ENCODE data around the gene CCDC110.
A peak's percentile ranks its signal among the peaks of the same experiment; 100 is the strongest.
"Not testable (repeated sequence)": the region's sequence is repeated elsewhere in the genome, so short reads cannot be mapped to it uniquely, and the experiment has no call there.

The CCDC110 gene

DNA sequence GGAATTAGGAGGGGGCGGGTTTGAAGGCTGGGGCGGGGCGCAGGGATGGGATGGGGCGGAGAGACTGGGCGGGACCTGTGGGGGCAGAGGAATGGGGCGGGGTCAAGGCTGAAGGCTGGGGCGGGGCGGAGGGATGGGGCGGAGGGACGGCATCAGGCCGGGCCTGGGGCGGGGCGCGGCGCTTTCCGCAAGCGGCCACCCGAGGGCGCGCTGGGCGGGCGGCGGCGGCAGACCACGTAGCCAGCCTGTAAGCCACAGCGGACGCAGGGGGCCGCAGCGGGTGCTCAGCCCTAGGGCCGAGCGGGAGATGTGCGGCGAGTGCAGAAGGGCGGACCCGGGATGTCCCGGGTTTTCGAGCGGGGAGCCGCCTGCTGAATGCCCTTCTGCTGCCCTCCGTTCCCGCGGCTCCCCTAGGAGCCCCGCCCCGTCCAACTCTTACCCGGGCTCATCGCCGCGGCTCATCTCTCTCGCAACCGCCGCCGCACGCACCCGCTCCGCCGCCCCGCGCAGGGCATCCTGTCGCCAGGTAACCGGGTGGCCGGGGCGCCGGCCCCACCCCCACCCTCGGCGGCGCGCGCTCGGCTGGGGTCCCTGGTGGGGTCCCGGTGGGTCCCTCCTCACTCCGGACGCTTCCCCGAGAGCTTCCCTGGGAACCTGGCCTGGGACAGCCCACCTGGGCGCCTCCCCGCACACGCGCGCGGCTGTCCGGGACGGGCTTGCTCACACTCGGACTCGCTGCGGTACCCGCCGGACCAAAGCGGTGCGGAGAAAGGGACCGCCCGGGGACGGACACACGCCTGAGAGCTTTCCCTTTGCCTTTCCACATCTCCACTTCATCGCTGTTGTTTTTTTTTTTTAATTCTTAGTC lies at the start of gene CCDC110:
CCDC110 (minus strand) TSS at position 499 of the 868 bp plus-strand sequence; CDS start at position 449, 50 bp downstream.
- peak; percentile 93 for DNase-seq (ENCODE audit: low spot score)

DNA sequence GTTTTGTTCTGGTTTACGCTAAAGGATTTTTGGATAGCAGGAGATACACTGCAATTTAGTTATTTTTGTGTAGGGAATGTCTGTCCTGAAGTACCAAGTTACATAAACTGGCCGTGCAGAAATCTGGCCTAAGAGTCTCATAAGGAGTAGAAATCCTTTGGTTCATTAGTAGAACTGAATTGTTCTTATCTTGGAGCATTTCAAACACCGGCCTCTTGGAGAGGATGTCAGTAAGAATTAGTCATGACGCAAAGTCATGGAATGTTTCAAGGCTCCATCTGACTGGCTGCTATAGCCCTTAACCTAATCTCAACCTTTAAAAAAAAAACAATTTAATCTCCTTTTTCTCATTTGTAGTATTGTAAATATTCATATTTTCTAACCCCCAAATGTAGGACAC lies 48.6 kb upstream of the CCDC110 start:
- DNase-seq (ENCODE audit: low spot score), result no peak

DNA sequence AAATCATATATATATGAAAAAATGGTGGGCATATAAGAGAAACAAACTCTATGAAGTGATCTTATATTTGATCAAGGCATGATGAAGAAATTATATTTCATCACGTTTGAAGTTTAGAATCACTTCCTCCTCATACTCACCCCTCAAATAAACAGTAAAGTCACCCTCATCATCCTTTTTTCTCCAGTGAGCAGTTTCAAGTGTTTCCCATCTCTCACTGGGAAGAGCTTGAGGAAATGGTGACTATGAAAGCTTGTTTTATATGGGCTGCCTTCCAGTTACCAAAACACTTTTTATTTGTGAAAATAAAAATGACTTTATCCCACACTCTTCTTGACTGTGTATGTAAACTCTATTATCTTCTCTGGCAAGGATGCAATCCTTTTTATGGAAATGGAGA lies 47.0 kb upstream of the CCDC110 start:
- DNase-seq (ENCODE audit: low spot score), result no peak

DNA sequence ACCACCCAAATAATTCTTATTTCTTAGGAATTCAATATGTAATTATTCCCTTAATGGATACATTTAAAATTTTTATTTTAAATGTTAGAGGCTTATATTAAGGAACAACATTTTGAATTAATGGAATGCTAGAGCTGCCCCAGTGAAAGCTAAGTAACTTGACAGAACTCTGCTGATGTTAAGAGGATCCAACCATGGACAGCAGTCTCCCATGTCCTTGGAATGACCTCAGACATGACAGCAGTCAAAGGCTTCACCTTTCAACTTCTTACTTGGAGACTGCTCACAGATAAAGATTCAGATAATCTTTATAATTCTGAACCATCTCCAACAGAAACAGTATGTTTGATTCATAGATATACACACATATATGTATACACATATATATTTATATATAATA lies 46.5 kb upstream of the CCDC110 start:
- DNase-seq (ENCODE audit: low spot score), result no peak

DNA sequence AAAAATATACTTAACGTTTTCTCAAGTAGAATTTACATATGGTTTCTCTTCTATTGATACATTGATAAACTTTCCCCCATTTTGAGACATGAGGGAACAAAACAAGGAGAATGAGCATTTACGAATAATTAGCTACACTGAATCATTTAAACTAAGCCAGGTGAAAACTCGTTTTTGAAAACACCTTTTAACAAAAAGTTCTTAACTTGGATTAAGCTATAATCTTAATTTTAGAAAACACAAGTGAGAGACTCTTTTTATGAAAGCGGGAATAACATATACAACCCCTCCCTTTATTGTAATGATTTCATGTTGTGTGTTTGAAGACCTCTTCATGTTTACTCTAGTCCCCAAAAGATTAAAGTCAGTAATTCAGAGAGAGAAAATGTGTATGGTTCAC lies 43.7 kb upstream of the CCDC110 start:
- DNase-seq (ENCODE audit: low spot score), result no peak

DNA sequence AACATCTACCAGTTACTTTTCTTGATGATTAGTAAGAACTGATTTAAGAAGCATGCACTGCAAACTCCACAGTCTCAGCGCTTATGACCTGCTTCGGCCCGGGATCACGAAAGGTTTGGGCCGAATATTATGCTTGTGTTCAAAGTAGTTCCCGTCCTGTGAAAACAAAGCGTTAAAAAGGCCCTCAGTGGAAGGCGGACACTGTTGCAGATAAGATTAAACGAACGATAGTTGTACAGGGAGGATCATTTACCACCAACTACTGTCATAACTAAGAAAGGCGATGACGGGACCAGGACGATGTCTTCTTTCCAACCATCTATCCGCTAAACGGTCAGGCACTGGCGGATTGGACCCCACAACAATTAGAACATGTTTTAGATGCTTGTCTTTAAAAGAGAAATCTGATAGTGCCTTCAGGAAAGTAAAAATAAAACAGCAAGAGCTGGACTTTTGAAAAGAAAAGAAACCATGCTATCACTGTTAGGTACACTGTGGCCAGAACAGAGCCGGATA lies 42.7 kb upstream of the CCDC110 start:
- DNase-seq (ENCODE audit: low spot score), result no peak

DNA sequence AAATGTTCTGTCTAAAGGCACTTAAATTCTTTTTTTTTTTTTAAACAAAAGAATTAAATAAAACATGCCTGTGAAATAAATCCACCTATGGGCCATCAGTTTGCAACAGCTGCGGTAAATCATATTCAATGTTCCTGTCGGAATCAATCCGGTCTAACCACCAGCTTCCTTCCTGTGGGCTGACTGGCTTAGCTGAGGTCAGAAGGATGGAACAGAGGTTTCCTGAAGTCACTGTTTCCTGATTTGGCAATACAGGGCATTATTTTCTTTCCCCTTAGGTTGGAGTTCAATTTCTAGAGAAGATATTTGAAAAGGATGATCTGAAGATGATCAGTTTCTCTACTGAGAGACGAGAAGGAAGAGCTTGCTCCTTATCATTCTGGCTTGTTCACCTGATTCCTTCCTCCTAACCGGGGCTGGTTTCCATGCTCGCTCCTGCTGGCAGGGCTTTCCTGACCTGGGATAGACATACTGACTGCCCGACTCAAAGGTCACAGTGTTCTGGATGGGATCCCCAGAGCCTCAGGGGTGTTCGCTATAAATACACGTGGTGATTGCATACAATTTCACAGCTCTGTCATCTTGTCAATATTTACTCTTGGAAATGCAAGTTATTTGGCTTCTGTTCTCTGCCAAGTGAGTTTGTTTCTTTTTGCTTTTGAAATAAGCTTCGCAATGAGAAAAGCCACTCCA lies 42.1 kb upstream of the CCDC110 start:
- no peak for DNase-seq (ENCODE audit: low spot score)

DNA sequence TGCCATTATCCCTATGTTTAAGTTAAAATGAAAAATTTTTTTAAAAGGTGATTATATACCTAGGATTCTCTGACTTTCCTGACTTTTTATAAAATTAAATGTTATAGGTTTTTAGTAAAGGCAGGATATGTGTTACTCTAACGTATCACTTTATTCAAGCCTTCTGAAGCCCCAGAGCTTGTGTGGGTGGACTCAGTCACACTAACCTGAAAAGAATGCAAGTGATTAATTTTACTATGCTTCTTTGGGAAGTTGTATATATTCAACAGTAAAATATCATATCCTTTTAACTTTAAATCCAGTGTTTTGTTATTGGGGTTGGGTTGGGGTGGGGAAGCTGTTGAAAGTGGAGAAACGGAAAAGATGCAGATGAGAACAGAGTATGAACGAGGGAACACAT lies 41.0 kb upstream of the CCDC110 start:
- DNase-seq (ENCODE audit: low spot score), result no peak

DNA sequence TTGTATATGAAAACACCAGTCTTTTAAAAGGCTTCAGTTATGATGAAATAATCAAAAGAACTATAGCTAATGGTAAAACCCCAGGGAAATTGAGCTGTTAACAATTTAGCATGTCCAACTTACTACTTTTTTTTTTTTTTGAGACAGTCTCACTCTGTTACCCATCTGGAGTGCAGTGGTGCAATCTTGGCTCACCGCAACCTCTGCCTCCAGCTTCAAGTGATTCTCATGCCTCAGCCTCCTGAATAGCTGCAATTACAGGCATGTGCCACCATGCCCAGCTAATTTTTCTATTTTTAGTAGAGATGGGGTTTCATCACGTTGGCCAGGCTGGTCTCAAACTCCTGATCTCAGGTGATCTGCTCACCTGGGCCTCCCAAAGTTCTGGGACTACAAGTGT lies 39.7 kb upstream of the CCDC110 start:
- DNase-seq (ENCODE audit: low spot score), result not testable (repeated sequence)

DNA sequence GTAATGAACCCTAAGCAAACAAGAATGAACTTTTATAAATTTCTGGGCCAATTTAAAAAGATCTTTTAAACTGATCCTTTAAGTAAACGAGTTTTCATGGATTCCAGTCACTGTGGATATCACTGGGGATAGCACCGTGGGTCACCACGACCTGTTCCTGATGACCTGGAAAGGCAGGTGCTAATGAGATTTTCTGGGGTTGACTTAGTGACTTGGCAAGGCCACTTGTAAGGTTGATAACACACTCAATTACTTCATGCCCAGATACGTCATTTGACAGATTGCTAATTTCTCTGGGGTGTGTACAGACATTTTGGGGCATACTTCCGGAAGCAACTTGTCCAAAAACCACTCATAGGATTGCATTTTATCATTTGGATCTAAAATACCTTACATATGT lies 39.3 kb upstream of the CCDC110 start:
- no peak for DNase-seq (ENCODE audit: low spot score)

DNA sequence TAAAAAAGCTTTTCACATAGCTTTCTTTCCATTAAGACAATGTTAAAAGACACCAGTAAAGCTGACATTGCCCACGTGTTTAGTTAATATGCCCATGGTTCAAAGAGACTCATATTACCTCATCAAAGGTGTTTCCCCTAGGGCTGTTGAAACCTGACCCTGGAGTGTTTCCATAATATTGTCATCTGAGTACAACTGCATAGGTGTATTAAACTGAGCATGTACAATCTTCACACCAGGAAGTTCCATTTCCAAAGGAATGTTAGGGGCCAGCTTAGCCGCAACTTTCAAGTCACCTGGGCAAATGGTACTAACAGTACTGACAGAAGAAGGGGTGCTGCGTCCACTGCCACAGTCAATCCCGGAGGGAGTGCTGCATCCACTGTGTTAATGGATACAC lies 36.6 kb upstream of the CCDC110 start:
- no peak for DNase-seq (ENCODE audit: low spot score)

DNA sequence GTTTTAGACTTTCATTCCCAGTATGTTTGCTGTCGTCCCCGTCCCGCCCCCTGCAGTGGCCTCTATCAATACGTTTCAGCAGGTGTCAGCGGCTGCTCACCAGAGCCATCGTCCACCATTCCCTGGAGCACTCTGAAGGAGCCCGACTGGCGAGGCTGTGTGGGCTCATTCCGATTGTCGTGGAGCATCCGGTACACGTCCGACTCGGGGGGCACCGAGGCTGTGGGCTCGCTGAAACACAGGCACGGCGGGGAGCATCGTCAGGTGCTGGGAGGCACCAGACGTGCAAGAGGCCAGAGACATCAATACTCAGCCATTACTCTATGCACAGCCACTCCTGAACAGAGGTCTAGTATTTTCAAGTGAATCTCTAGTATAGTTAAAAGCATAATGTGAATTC lies 34.9 kb upstream of the CCDC110 start:
- DNase-seq (ENCODE audit: low spot score), result no peak

DNA sequence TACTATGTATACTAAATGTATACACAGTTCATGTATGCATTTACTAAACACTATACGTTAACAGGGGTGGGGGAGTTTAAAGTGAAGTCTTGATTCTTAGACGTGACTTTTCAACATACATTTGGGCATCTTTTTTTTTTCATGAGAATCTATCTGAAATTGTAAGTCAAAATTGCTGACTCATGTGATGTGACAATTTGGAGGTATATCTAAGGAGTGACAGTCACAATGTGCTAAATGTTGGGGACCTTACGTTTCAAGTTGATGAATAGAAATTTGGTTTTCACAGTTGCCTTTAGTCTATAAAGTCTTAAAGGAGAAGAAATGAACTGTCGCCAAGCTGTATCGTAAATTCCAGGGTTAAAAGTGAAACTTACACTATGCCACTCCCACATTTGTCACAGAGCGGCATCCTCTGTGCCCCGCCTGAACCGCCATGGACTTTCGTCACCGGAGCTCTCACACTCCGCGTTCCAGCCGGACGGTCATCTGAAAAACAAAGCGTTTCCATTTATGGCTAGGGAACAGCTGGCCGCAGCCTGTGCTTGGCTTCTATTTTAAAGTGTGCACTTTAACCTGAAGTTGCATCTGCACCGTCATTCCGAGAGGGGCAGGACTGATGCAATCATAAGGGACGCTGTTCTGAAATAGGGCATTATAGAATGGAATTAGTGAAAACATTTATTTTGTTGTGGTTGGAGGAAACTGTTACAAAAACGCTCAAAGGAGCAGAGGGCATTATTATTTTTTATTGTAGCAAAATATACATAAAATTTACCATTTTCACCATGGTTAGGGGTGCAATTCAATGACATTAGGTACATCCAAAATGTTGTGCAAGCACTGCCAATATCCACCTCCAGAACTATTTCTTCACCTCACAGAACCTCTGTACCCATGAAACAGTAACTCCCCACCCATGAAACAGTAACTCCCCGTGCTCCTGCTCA lies 32.8 kb upstream of the CCDC110 start:
- no peak for DNase-seq (ENCODE audit: low spot score)

DNA sequence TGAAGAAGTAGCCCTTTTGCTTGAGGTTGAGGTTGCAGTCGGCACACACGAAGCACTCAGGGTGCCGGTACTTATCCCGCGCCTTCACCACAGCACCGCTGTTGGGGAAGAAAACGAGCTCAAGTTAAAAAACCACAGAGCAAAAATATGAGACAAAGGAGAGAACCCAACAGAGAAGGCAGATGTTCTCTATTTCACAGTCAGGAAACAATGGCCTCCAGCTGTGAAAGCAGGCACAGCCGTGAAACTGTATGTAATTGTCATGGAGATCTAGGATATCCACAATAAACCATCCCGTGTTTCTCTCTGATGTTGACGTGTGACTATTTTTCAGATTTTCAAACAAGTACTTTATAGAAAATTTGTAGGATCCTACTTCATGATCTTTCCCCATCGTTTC lies 30.9 kb upstream of the CCDC110 start:
- DNase-seq (ENCODE audit: low spot score), result no peak

DNA sequence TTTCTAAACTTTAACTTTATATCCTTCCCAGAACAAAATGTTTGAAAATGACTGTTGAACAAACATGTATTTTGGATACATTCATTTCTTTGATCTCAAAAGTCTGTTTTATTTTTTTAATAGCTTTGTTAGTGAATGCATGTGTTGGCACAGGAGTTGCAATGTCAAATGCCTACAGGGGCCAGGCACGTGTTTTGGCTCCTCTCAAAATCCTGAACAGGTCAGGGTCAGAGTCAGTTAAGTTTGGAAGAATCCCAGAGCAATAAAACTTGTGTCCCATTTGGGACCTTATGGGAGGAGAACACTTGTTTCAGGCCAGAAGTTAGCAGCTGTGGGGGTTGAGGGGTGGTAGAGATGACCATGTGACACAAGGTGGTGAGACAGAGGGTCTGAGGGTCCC lies 29.0 kb upstream of the CCDC110 start:
- no peak for DNase-seq (ENCODE audit: low spot score)

DNA sequence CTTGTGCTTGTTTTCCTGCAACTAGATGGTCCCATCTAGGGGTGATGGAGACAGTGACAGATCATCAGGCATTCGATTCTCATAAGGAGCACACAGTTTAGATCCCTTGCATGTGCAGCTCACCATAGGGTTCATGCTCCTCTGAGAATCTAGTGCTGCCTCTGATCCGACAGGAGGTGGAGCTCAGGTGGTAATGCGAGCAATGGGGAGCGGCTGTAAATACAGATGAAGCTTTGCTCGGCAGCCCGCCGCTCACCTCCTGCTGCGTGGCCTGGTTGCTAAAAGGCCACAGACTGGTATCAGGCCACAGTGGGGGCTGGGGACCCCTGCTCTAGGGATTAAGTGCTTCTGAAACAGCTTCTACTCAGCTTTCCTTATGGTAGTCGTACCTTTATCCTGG lies 28.5 kb upstream of the CCDC110 start:
- DNase-seq (ENCODE audit: low spot score), result no peak

DNA sequence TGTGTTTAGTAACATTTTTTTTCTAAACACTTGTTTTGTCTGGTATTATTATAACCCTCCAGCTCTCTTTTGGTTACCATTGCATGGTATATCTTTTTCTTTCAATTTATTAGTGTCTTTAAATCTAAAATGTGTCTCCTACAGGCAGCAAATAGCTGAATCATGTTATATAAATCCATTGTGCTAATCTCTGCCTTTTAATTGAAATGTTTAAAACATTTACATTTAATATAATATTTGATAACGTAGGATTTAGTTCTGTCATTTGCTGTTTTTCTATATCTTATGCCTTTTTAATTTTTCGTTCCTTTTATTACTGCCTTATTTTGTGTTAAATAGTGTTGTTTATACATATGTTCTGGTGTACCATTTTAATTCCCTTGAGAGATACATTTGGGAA lies 17.1 kb upstream of the CCDC110 start:
- DNase-seq (ENCODE audit: low spot score), result no peak

DNA sequence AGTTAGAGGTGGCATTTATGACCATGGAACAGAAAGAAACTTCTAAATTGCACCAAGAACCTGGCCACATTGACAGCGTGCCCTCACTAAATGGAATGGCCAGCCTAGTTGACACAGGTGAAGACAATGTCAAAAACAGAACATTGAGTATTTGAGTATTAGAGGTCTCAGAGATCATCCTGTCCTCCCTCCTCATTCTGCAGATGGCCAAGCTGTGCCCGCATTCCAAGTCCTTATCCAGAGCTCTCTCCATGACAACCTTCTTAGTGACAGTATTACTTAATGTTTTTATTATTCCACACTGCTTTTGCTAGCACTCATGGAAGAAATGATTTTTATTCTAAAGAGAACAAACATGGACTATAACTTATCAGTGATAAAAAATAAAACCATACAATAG lies 9.9 kb upstream of the CCDC110 start:
- DNase-seq (ENCODE audit: low spot score), result no peak

DNA sequence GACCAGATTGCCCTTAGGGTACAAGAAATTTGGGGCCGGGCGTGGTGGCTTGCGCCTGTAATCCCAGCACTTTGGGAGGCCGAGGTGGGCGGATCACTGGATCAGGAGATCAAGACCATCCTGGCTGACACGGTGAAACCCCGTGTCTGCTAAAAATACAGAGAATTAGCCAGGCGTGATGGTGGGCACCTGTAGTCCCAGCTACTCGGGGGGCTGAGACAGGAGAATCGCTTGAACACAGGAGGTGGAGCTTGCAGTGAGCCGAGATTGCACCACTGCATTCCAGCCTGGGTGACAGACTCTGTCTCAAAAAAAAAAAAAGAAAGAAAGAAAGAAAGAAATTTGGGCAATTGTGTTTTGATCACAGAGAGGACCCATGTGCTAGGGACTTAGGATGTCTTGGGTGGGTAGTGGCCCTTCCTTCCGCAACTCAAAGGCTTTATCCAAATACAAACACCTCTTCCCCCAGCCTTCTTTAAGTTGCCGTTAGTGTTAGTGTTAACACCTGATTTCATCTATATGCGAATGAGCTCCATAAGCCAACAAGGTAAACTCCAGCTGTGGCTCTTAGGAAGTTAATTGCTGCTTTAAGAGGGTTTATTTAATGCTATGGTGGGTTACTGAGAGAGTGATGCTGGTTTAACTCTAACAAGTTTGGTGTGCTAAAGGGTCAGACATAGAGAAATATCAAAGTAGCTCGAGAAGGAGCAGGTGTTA lies 8.6 kb upstream of the CCDC110 start:
- no peak for DNase-seq (ENCODE audit: low spot score)

DNA sequence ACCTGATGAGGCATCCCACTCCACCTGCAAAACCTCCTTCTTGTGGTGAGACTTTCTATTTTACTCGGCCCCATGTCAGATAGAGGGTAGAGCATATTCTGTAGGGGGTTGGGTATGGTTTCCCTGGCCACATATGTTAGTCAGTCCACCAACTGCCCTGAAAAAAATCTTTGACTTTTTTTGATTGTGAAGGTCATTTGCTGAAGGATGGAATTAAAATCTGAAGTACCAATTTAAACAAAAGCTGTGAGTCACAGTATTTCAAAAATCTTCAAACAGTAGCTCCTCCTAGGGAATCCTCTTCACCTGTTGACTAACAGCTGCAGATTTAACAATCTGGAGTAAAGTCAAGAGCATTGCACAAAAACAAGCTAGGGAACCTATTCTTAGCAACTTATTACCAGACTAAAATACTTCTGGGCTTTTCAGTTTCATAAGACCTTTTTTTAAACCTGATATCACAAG lies 8.0 kb upstream of the CCDC110 start:
- no peak for DNase-seq (ENCODE audit: low spot score)

DNA sequence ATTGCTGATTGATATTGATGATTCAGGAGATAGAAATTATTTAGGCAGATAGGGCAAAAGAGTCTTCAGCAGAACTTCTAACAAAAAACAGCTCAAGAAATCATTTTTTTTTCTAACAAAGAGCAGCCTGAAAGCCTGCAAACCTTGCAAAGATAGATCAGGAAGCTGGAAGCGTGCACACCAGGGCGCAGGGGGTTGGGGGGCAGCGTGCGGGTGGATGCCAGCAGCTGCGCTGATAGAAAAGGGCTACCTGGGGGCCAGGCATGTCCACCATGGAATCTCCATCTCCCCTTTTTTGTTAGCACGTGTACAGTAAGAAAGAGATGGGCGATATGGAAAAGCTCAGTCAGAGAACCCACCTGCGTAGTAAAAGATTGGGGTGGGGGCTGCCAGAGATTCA lies 1.7 kb upstream of the CCDC110 start:
- no peak for DNase-seq (ENCODE audit: low spot score)
